GM21360 (cell line): ENCODE results near the gene VPS13D.

Experiments used
- ATAC-seq: cut with Tn5 transposase; IDR thresholded peaks from one replicate; pipeline ENCODE4 v1.9.1; 2021; ENCODE audit warnings: mild to moderate bottlenecking, moderate library complexity; ENCODE audit not compliant: unreplicated experiment

The VPS13D gene

GRCh38 chr1:12417389-12417788 lies 187.6 kb downstream of the VPS13D start:
- no peak for ATAC-seq

- no peak for ATAC-seq
Measured at GRCh38 chr1:12420171-12420570, 190.3 kb downstream of the VPS13D start.

GRCh38 chr1:12422488-12422887 lies 192.7 kb downstream of the VPS13D start:
- no peak for ATAC-seq

GRCh38 chr1:12424087-12424529 lies 194.3 kb downstream of the VPS13D start:
- no peak for ATAC-seq

- no peak for ATAC-seq
Measured at GRCh38 chr1:12424793-12425192, 195.0 kb downstream of the VPS13D start.

- ATAC-seq = no peak
Measured at GRCh38 chr1:12426030-12426429, 196.2 kb downstream of the VPS13D start.

GRCh38 chr1:12428334-12428733 lies 198.5 kb downstream of the VPS13D start:
- no peak for ATAC-seq

- no peak for ATAC-seq
Measured at GRCh38 chr1:12430525-12430924, 200.7 kb downstream of the VPS13D start.

GRCh38 chr1:12432897-12433296 lies 203.1 kb downstream of the VPS13D start:
- ATAC-seq = no peak

GRCh38 chr1:12433323-12434053 lies 203.7 kb downstream of the VPS13D start:
- ATAC-seq = no peak

- peak; percentile 43 for ATAC-seq
Measured at GRCh38 chr1:12434174-12434573, 204.3 kb downstream of the VPS13D start.

- no peak for ATAC-seq
Measured at GRCh38 chr1:12434686-12435085, 204.9 kb downstream of the VPS13D start.

- ATAC-seq = peak; percentile 69
Measured at GRCh38 chr1:12435639-12436344, 206.0 kb downstream of the VPS13D start.

- ATAC-seq = no peak
Measured at GRCh38 chr1:12436345-12436658, 206.5 kb downstream of the VPS13D start.

GRCh38 chr1:12436817-12437599 lies 207.2 kb downstream of the VPS13D start:
- ATAC-seq = no peak

- ATAC-seq = no peak
Measured at GRCh38 chr1:12437629-12438028, 207.8 kb downstream of the VPS13D start.

- no peak for ATAC-seq
Measured at GRCh38 chr1:12438349-12438924, 208.6 kb downstream of the VPS13D start.

- no peak for ATAC-seq
Measured at GRCh38 chr1:12439073-12439472, 209.2 kb downstream of the VPS13D start.

GRCh38 chr1:12441414-12442105 lies 211.7 kb downstream of the VPS13D start:
- no peak for ATAC-seq

GRCh38 chr1:12442217-12442616 lies 212.4 kb downstream of the VPS13D start:
- ATAC-seq = no peak

GRCh38 chr1:12443151-12443550 lies 213.3 kb downstream of the VPS13D start:
- no peak for ATAC-seq
